Liver (tissue), 9 donors: ENCODE data around the gene POFUT2. TPM values are rescaled to one million over a fixed set of nuclear protein-coding genes. Genes with fewer than 3 reads are reported as not detected.

Experiments
- DNase-seq: peaks from one replicate; pipeline ENCODE4 v3.0.0-alpha.2; 2017; ENCODE audit warnings: low spot score
- H3K27ac ChIP-seq, 2 donors: one replicate each; pipeline ENCODE4 v1.7.0; 2013; ENCODE audit warnings: inconsistent platforms in 2 of 2, low read length in 2 of 2, control low read depth in 1 of 2, low read depth in 1 of 2, mild to moderate bottlenecking in 1 of 2
- H3K27me3 ChIP-seq, 4 donors: one replicate each; pipeline versions ENCODE4 v1.6.1 to v1.7.0; 2013; ENCODE audit warnings: low read length in 3 of 4, inconsistent platforms in 1 of 4, mild to moderate bottlenecking in 1 of 4, moderate library complexity in 1 of 4; ENCODE audit not compliant: control insufficient read depth in 4 of 4, insufficient read depth in 4 of 4
- H3K36me3 ChIP-seq, 4 donors: one replicate each; pipeline versions ENCODE4 v1.6.1 to v1.7.0; 2013; ENCODE audit warnings: low read length in 3 of 4, mild to moderate bottlenecking in 3 of 4, low read depth in 1 of 4, moderate library complexity in 1 of 4; ENCODE audit not compliant: control insufficient read depth in 4 of 4, insufficient read depth in 3 of 4
- H3K4me1 ChIP-seq, 4 donors: one replicate each; pipeline versions ENCODE4 v1.6.1 to v1.7.0; 2013; ENCODE audit warnings: low read length in 3 of 4, mild to moderate bottlenecking in 3 of 4, moderate library complexity in 1 of 4; ENCODE audit not compliant: control insufficient read depth in 4 of 4, insufficient read depth in 4 of 4
- H3K4me3 ChIP-seq, 3 donors: one replicate each; pipeline versions ENCODE4 v1.6.1 to v1.7.0; 2013; ENCODE audit warnings: low read length in 3 of 3, control low read depth in 1 of 3, low read depth in 1 of 3, mild to moderate bottlenecking in 1 of 3
- H3K9ac ChIP-seq, 2 donors: one replicate each; pipeline ENCODE4 v1.7.0; 2013; ENCODE audit warnings: low read length in 2 of 2, mild to moderate bottlenecking in 2 of 2, moderate library complexity in 2 of 2, control low read depth in 1 of 2, low read depth in 1 of 2
- H3K9me3 ChIP-seq, 4 donors: one replicate each; pipeline versions ENCODE4 v1.6.1 to v1.7.0; 2013; ENCODE audit warnings: low read length in 3 of 4; ENCODE audit not compliant: control insufficient read depth in 4 of 4
- EGR1 ChIP-seq, 2 donors: IDR thresholded peaks; 2 replicates each; pipeline ENCODE4 v1.6.1; 2016 to 2018; ENCODE audit warnings: antibody characterized with exemption in 2 of 2, low read depth in 2 of 2
- FOXA1 ChIP-seq: IDR thresholded peaks from 2 replicates; pipeline ENCODE4 v1.6.1; 2016; ENCODE audit warnings: antibody characterized with exemption
- FOXA2 ChIP-seq: IDR thresholded peaks from 2 replicates; pipeline ENCODE4 v1.6.1; 2016; ENCODE audit warnings: antibody characterized with exemption
- GABPA ChIP-seq, 2 donors: IDR thresholded peaks in 1 of 2; conservative IDR thresholded peaks in 1 of 2; 2 replicates each; pipeline ENCODE4 v1.6.1; 2016; ENCODE audit warnings: antibody characterized with exemption in 2 of 2, mild to moderate bottlenecking in 1 of 2, moderate library complexity in 1 of 2
- HNF4A ChIP-seq, 2 donors: conservative IDR thresholded peaks; 2 replicates each; pipeline ENCODE4 v1.6.1; 2016; ENCODE audit warnings: antibody characterized with exemption in 2 of 2, mild to moderate bottlenecking in 2 of 2
- HNF4G ChIP-seq: IDR thresholded peaks from 2 replicates; pipeline ENCODE4 v1.6.1; 2016; ENCODE audit warnings: antibody characterized with exemption
- JUND ChIP-seq, 2 donors: IDR thresholded peaks; 2 replicates each; pipeline ENCODE4 v1.6.1; 2016; ENCODE audit warnings: antibody characterized with exemption in 2 of 2
- NR2F2 ChIP-seq: IDR thresholded peaks from 2 replicates; pipeline ENCODE4 v1.6.1; 2016; ENCODE audit warnings: antibody characterized with exemption
- RAD21 ChIP-seq, 2 donors: IDR thresholded peaks; 2 replicates each; pipeline ENCODE4 v1.6.1; 2016; ENCODE audit warnings: antibody characterized with exemption in 2 of 2, mild to moderate bottlenecking in 2 of 2
- RXRA ChIP-seq, 2 donors: IDR thresholded peaks; 2 replicates each; pipeline ENCODE4 v1.6.1; 2017 to 2018; ENCODE audit warnings: antibody characterized with exemption in 2 of 2, mild to moderate bottlenecking in 1 of 2
- SP1 ChIP-seq: IDR thresholded peaks from 2 replicates; pipeline ENCODE4 v1.6.1; 2018; ENCODE audit warnings: antibody characterized with exemption, mild to moderate bottlenecking
- TAF1 ChIP-seq: conservative IDR thresholded peaks from 2 replicates; pipeline ENCODE4 v1.6.1; 2016; ENCODE audit warnings: antibody characterized with exemption, mild to moderate bottlenecking
- YY1 ChIP-seq: IDR thresholded peaks from 2 replicates; pipeline ENCODE4 v1.6.1; 2016; ENCODE audit warnings: antibody characterized with exemption, mild to moderate bottlenecking
- ZBTB33 ChIP-seq: IDR thresholded peaks from 2 replicates; pipeline ENCODE4 v1.6.1; 2016; ENCODE audit warnings: antibody characterized with exemption
- WGBS: extraction: QIAGEN DNeasy Blood & Tissue Kit; methylation state at CpG from one replicate; pipeline ENCODE4 v1.1.7; 2013; 5-methylcytosine and 5-hydroxymethylcytosine counted together
- polyA plus RNA-seq, 2 donors: library from polyadenylated mRNA; stranded (reverse) in 1 of 2; unstranded in 1 of 2; fragments of 200-250 nt in 1 of 2; fragments of >200 nt in 1 of 2; fragmentation: Nextera tagmentation in 1 of 2; extraction: Ambion mirVana in 1 of 2; gene quantifications; one replicate each; pipeline versions ENCODE4 v1.2.1 to v1.2.3, GENCODE V29; 2013 to 2015
- total RNA-seq, 2 donors: library from RNA; depleted of rRNA; stranded (reverse); fragments of >200 nt; gene quantifications; one replicate each; pipeline ENCODE4 v1.2.3, GENCODE V29; 2014
- TF ChIP-seq, protein P1 (sequence below): IDR thresholded peaks from 2 replicates; pipeline ENCODE4 v1.6.1; 2016; ENCODE audit warnings: antibody characterized with exemption, mild to moderate bottlenecking
- TF ChIP-seq, protein P2 (sequence below): IDR thresholded peaks from 2 replicates; pipeline ENCODE4 v1.6.1; 2016; ENCODE audit warnings: antibody characterized with exemption
- donor health status: healthy.
- donor health status: healthy.
- donor health status: healthy.
- donor health status: healthy.
- donor health status: healthy.

Gene POFUT2
- total and polyA plus RNA-seq, 4 donors = 3.3 to 15.6 (median 7.9) TPM

DNA sequence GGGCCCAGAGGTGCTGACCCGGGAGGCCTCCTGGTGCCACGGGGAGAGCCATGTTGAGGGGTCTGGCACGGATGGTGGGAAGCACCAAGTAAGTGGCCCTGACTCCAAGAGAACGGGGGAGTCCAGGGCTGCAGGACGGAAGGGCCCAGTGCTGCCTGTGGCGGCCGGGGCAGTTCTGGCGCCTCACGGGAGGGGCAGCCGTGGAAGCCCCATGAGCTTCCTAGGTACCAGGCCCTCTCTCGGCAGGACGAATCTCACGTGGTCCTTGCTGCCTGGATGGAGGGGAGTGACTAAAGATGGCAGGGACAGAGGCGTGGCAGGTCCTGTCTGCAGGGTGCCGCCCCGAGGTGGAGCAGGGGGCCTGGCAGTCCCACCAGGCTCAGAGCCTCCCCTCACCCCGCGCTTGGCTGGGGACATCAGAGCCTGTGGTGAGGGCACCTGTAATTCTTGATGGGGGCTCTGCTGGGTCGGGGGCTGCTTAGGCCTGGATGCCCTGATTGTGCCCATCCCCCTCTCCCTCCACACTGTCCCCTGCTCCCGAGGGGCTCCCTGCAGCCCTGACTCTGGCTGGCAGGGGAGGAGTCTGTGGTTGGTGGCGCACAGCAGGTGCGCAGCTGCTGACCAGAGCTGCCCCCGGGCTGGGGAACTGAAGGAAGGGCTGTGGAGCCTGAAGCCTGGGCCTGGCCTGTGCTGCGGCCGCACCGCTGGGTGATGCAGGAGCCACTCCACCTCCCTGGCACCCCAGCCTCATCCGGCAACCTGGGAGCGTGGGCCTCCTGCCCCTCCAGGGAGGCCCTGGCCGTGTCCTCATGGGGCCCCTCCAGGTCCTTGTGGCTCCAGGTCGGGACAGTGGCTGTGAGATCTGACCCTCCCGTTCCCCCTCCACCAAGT lies 31.4 kb downstream of the POFUT2 start:
- TF ChIP-seq FOXA1 (no peak), JUND (IDR thresholded peaks at IDR 0.05) (no peak), ZBTB33 (no peak), GABPA (IDR thresholded peaks at IDR 0.05 in 1 of 2, conservative IDR thresholded peaks at IDR 0.05 in 1 of 2) (no peak), RAD21 (IDR thresholded peaks at IDR 0.05) (no peak), EGR1 (IDR thresholded peaks at IDR 0.05; ENCODE audit: low read depth in 2 of 2) (no peak), NR2F2 (no peak), YY1 (no peak), FOXA2 (no peak), RXRA (IDR thresholded peaks at IDR 0.05) (no peak), HNF4G (no peak), HNF4A (conservative IDR thresholded peaks at IDR 0.05) (no peak), SP1 (no peak), TAF1 (no peak)
- TF ChIP-seq, protein P1, sequence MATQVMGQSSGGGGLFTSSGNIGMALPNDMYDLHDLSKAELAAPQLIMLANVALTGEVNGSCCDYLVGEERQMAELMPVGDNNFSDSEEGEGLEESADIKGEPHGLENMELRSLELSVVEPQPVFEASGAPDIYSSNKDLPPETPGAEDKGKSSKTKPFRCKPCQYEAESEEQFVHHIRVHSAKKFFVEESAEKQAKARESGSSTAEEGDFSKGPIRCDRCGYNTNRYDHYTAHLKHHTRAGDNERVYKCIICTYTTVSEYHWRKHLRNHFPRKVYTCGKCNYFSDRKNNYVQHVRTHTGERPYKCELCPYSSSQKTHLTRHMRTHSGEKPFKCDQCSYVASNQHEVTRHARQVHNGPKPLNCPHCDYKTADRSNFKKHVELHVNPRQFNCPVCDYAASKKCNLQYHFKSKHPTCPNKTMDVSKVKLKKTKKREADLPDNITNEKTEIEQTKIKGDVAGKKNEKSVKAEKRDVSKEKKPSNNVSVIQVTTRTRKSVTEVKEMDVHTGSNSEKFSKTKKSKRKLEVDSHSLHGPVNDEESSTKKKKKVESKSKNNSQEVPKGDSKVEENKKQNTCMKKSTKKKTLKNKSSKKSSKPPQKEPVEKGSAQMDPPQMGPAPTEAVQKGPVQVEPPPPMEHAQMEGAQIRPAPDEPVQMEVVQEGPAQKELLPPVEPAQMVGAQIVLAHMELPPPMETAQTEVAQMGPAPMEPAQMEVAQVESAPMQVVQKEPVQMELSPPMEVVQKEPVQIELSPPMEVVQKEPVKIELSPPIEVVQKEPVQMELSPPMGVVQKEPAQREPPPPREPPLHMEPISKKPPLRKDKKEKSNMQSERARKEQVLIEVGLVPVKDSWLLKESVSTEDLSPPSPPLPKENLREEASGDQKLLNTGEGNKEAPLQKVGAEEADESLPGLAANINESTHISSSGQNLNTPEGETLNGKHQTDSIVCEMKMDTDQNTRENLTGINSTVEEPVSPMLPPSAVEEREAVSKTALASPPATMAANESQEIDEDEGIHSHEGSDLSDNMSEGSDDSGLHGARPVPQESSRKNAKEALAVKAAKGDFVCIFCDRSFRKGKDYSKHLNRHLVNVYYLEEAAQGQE = no peak
- TF ChIP-seq, protein P2, sequence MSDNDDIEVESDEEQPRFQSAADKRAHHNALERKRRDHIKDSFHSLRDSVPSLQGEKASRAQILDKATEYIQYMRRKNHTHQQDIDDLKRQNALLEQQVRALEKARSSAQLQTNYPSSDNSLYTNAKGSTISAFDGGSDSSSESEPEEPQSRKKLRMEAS = no peak
- no peaks in the 10 kb centered on the region for H3K4me1 ChIP-seq
- no peaks in the 10 kb centered on the region for H3K36me3 ChIP-seq
- DNase-seq = peak; percentile 30
- H3K27me3 ChIP-seq = no peaks in the 10 kb centered on the region
- H3K27ac ChIP-seq = no peak overlapping the region
- WGBS = 79% methylated on average over 31 of the region's 31 CpGs
- no peak overlapping the region for H3K4me3 ChIP-seq
- H3K9me3 ChIP-seq = no peaks in the 10 kb centered on the region
- no peak overlapping the region for H3K9ac ChIP-seq

DNA sequence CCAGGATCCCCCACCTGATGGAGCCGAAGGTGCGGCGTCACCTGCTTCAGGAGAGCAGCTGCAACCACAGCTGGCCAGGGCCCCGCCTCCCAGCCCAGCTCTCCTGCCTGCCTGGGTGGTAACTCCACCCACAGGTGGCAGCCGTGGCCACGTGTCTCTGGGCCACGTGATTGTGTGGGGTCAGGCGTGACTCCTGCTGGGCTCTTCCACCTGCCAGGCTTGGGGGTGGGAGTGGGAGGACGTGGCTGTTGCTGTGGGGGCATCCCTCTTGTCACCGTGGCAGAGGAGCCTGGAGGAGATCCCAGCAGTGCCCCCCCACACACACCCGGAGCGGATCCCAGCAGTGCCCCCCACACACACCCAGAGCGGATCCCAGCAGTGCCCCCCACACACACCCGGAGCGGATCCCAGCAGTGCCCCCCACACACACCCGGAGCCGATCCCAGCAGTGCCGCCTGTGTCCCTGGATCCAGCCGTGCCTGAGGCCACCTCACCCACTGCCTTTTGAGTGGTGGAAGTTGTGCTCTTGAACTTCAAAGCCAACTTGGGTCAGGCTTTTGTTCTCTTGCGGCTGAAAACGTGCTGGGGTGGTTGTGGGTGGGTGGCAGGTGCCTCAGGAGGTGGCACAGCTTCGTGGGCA lies 32.2 kb downstream of the POFUT2 start:
- no peak for DNase-seq
- Histone ChIP-seq H3K4me3 (no peak overlapping the region), H3K4me1 (no peaks in the 10 kb centered on the region), H3K36me3 (no peaks in the 10 kb centered on the region), H3K27ac (no peak overlapping the region), H3K9me3 (no peaks in the 10 kb centered on the region), H3K27me3 (no peaks in the 10 kb centered on the region), H3K9ac (no peak overlapping the region)
- 74% methylated on average over 22 of the region's 22 CpGs for WGBS
- TF ChIP-seq HNF4G (no peak), RAD21 (IDR thresholded peaks at IDR 0.05) (no peak), FOXA2 (no peak), TAF1 (no peak), ZBTB33 (no peak), RXRA (IDR thresholded peaks at IDR 0.05) (no peak)
- TF ChIP-seq, protein P2 = no peak
- TF ChIP-seq, protein P1 = no peak
